NCI-H1105 treated with DMSO at 0.1 percent for 48 hours (cell line): ENCODE data around the gene HUS1.

Experiments
- DNase-seq: peaks from one replicate; lab custom pipeline; 2025; lab: John Stamatoyannopoulos, UW

The HUS1 gene

DNA sequence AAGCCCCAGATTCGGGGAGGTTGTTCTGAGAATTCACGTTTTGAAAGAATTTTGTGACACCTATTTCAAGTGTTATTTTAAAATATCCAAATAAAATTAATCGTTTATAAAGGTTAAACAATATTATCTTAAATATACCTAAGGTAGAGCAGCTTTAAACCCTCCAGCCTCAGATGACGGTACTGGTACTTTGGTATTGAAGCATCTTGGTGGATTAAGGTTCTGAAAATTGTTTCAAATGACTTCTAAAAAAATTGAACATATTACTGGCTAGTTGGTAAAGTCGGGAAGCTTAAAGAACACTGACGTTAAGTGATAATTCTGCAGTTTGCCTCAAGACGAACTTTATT is 392 bp upstream of the HUS1 start:
- DNase-seq, result no peak

GRCh38 chr7:47978790-47979144 is 648 bp downstream of the HUS1 start:
- peak; percentile 7 for DNase-seq

DNA sequence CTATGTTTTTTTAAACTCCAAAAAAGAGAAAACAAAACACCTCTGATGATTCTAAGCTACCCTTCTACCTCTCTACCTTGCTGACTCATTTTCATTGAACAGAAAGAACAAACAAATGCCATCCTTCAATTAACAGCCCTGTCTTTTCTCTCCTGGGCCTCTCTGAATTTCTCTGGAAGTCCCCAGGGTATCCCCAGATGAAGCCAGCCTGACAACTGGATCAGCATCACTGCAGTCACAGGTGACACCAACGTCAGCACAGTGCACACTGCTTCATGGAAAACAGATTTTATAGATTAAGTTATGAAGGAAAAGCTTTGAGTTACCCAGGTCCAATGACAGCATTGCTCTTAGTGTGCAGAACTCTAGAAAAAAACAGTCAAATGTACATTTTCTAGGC is 5.7 kb downstream of the HUS1 start:
- DNase-seq, result no peak

- DNase-seq, result no peak
These were observed 8.7 kb downstream of the HUS1 start for GRCh38 chr7:47970761-47971160.

- peak; percentile 47 for DNase-seq
These were observed 10.3 kb downstream of the HUS1 start for GRCh38 chr7:47968847-47969774.

DNA sequence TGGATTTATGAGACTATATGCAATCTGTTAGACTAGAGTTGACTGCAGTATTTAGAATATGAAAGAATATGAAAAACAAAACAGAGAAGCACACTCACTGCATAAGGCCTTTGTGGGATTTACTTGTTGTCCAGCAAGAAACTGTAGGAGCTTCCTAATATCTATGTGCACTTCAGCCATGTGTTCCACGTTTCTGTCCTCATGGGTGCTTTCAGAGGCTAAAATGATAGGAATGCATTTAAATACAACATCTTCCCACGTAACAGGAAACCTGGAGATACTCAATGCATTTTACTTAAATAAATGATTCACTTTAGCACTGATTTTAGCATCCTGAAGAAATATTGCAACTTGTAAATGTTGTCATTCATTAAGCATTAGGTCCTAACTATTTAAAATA is 11.7 kb downstream of the HUS1 start:
- DNase-seq, result no peak

GRCh38 chr7:47967123-47967522 is 12.3 kb downstream of the HUS1 start:
- DNase-seq, result no peak

DNA sequence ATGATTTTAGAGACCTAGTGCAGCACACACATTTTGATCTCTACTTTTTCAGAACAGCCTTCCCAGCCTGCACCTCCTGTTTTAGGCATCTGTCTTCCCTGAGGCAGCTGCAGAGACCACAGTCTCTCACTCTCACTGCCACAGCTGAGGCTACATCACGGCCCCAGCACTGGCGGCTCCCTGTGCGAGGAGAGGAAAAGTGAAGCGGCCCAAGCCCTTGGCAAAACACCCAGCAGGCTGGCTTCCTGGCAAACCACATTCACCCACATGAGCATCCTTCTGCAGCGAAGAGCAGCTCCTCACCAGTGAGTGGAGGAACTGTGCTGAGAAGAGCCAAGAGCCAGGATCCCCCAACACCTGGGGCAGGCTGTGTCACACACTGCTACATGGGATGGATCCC is 14.0 kb downstream of the HUS1 start:
- DNase-seq, result no peak

DNA sequence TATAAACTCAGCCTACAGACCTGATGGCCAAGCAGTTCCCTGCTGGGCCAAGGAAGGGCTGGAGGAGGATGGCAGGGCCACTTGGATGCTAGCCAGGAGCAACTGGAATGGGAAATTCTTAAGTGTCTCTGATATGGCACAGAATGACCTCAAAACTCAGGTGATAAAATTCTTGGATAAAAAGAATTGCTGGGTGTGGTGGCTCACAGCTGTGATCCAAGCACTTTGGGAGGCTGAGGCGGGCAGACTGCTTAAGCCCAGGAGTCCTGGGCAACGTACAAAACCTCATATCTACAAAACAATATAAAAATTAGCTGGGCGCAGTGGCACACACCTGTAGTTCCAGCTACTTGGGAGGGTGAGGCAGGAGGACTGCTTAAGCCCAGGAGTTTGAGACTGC is 17.2 kb downstream of the HUS1 start:
- DNase-seq, result no peak

DNA sequence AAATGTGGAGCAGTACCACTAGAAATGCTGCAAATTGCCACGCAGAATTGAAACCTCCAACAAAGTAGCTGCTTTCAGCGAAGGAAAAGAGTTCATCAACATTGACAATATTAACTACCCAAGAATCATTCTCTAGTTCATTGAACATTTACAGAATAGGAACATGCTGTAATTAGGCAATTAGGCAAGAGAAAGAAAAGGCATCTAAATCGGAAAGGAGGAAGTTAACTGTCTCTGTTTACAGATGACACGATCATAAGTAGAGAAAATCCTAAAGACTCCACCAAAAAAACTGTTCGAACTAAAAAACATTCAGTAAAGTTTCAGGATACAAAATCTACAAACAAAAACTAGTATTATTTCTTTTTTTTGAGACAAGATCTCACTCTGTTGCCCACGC is 22.3 kb downstream of the HUS1 start:
- no peak for DNase-seq

- DNase-seq, result no peak
These were observed 23.2 kb downstream of the HUS1 start for GRCh38 chr7:47956220-47956619.

GRCh38 chr7:47954231-47954911 is 25.0 kb downstream of the HUS1 start:
- DNase-seq, result no peak

- DNase-seq, result no peak
These were observed 25.6 kb downstream of the HUS1 start for GRCh38 chr7:47953822-47954221.

DNA sequence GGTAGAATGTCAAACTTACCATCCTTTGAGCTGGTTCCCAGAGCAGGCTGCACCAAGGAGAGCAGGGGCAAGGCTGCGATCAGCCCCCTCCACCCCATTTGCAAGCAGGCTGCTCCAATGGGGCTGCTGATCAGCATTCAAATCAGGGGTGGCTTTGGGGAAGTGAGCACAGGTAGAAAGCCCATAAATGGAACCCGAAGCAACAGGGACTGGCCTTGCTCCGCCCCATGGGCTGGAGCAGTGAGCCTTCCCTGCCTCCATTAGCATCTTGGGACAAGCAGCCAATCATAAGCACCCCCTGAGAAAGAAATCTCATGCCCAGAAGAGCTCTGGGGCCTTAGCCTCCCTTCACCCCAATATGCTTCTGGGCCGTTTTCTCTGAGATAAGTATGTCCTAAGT is 27.2 kb downstream of the HUS1 start:
- DNase-seq, result no peak

- no peak for DNase-seq
These were observed 28.0 kb downstream of the HUS1 start for GRCh38 chr7:47951374-47951773.

DNA sequence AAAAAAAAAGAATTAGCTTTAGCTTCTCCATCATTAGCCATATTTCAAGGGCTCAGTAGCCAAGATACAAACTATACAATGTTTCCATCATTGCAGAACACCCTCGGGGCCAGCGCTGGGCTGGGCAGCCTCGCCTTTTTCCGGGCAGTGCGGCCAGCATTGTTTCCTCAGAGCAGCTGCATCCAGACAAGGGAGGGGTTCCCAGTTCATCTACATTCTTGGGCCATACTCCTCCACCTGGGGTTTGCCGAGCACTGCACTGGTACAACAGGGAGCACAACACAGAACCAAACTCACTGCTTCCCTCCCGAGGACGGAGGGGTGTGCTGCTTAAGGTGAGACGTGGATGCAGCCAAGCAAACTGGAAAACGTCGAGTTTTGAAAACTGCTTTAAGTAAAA is 28.7 kb downstream of the HUS1 start:
- DNase-seq, result no peak

- DNase-seq, result no peak
These were observed 29.7 kb downstream of the HUS1 start for GRCh38 chr7:47949703-47950102.

DNA sequence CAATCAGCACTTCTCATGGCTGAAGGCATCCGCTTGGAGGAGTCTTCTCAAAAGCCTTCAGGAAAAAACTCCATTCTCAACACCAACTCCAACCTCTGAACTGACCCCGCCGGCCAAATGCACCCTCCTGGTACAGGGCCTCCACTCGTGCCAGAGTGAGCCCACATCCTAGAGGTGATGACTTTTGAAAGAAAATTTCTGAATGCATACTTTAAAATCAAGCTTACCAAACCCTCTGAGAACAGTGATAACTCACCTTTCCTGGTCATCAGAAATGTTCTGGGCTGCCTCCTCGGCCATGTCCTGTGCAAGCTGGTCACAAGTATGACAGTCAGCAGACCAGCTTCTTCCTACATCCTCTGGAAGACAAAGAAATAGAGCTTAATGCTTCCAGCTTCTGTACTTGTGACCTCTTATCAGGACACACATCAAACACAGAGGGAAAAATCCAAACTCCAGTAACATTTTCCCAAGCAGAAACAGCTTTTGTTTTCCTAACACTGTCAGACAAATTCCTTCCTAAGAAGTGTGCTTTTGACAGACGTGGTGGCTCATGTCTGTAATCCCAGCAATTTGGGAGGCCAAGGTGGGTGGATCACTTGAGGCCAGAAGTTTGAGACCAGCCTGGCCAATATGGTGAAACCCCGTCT is 31.1 kb downstream of the HUS1 start, which contains the start of gene PKD1L1:
Gene PKD1L1 (minus strand): TSS at position 326 of the 650 bp plus-strand sequence. CDS start 26 bp downstream, at position 300.
- no peak for DNase-seq

DNA sequence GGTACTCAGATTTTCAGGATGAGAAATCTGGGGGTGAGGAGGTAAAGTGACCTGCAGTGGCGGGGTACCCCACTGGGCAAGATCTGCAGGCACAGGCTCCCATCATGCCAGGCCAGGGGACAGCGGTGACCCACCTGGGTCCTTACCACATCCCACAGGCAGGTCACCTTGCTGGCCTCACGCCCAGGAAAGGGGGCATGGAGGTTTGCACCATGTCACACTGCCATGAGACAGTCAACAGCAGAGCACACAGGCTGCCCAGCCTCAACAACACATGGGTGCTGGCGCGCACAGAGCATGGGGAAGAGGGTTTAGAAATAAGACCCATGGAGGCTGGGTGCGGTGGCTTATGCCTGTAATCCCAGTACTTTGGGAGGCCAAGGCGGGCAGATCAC is 32.1 kb downstream of the HUS1 start:
- DNase-seq, result no peak

GRCh38 chr7:47946581-47947354 is 32.6 kb downstream of the HUS1 start:
- DNase-seq, result no peak

- DNase-seq, result peak; percentile 41
These were observed 34.0 kb downstream of the HUS1 start for GRCh38 chr7:47945261-47946015.
